A549 (cell line): Measurements from ENCODE around the gene GOLPH3. TPM values are rescaled to one million over a fixed set of nuclear protein-coding genes. Genes with fewer than 3 reads are reported as not detected.

Source experiments
- ATAC-seq, 2 experiments: fragments of 200-7000 bp in 1 of 2; fragments of >200 bp in 1 of 2; cut with Nextera tagmentation in 1 of 2; cut with Tn5 transposase in 1 of 2; 3 replicates each; pipeline versions ENCODE4 v1.8.0 to v1.9.1; 2018 to 2020; ENCODE audit warnings: mild to moderate bottlenecking in 1 of 2, moderate library complexity in 1 of 2
- CTCF ChIA-PET: fragments of 300-600 bp; sonication (Branson Sonifier 250); formaldehyde crosslinking; extraction: SDS; loops from one replicate; lab custom pipeline; 2021; ENCODE audit warnings: antibody characterized with exemption, inconsistent platforms; lab: Yijun Ruan, JAX
- POLR2A ChIA-PET: fragments of 350-600 bp; formaldehyde crosslinking; extraction: SDS; loops from one replicate; lab custom pipeline; 2021; ENCODE audit warnings: antibody characterized with exemption, inconsistent platforms; lab: Yijun Ruan, JAX
- DNase-seq, 2 experiments: peaks; one replicate each; pipeline versions ENCODE4 v3.0.0 to v3.0.0-alpha.2; 2011 to 2016; ENCODE audit warnings: low read depth in 1 of 2, low spot score in 1 of 2
- FAIRE-seq: peaks from 2 replicates; lab custom pipeline; 2011; peaks lifted over from hg19 to GRCh38; lab: Jason Lieb, UNC
- H3K27ac ChIP-seq, 2 experiments: fragments of >200 bp; sonication (Bioruptor Twin); formaldehyde crosslinking; 3 replicates each; pipeline ENCODE4 v1.5.1; 2016 to 2017
- H3K4me1 ChIP-seq: fragments of >200 bp; sonication (Bioruptor Twin); formaldehyde crosslinking; 3 replicates; pipeline ENCODE4 v1.6.1; 2016
- H3K4me2 ChIP-seq: fragments of >200 bp; sonication (Bioruptor Twin); formaldehyde crosslinking; 3 replicates; pipeline ENCODE4 v1.6.1; 2016
- H3K4me3 ChIP-seq: fragments of >200 bp; sonication (Bioruptor Twin); formaldehyde crosslinking; 3 replicates; pipeline ENCODE4 v1.5.1; 2016
- H3K9me3 ChIP-seq: fragments of >200 bp; sonication (Bioruptor Twin); formaldehyde crosslinking; 3 replicates; pipeline ENCODE4 v1.6.1; 2016
- BHLHE40 ChIP-seq: IDR thresholded peaks from 2 replicates; pipeline ENCODE4 v1.6.1; 2012; ENCODE audit warnings: low read depth, low read length, inconsistent platforms
- CBX2 ChIP-seq: fragments of 200-600 bp; sonication (generic); IDR thresholded peaks from 2 replicates; pipeline ENCODE4 v1.6.1; 2016; ENCODE audit warnings: low read depth, mild to moderate bottlenecking, borderline replicate concordance
- CBX8 ChIP-seq: fragments of 200-600 bp; sonication (generic); IDR thresholded peaks from 2 replicates; pipeline ENCODE4 v1.6.1; 2016
- CEBPB ChIP-seq, 2 experiments: fragments of >200 bp in 1 of 2; sonication (Bioruptor Twin) in 1 of 2; formaldehyde crosslinking in 1 of 2; IDR thresholded peaks; 2 replicates each; pipeline ENCODE4 v1.6.1; 2012 to 2016
- CHD2 ChIP-seq: fragments of 150-350 bp; IDR thresholded peaks from 2 replicates; pipeline ENCODE4 v1.6.1; 2014; ENCODE audit warnings: low read length; ENCODE audit not compliant: partially characterized antibody
- EHMT2 ChIP-seq: fragments of 200-600 bp; sonication (generic); IDR thresholded peaks from 2 replicates; pipeline ENCODE4 v1.6.1; 2016; ENCODE audit warnings: antibody characterized with exemption, low read depth, mild to moderate bottlenecking, moderate library complexity
- ELK1 ChIP-seq: fragments of 150-350 bp; IDR thresholded peaks from 2 replicates; pipeline ENCODE4 v1.6.1; 2014; ENCODE audit warnings: low read depth, mild to moderate bottlenecking, low read length
- GATA3 ChIP-seq: IDR thresholded peaks from 2 replicates; pipeline ENCODE4 v1.6.1; 2012; ENCODE audit warnings: borderline replicate concordance
- HEYL ChIP-seq: fragments of 250-450 bp; sonication (Bioruptor Pico); IDR thresholded peaks from 2 replicates; pipeline ENCODE4 v1.8.0; 2021; ENCODE audit warnings: mild to moderate bottlenecking, moderate library complexity
- HOXA7 ChIP-seq: fragments of 250-450 bp; sonication (Bioruptor Pico); IDR thresholded peaks from 2 replicates; pipeline ENCODE4 v1.5.0; 2020; ENCODE audit warnings: mild to moderate bottlenecking, moderate library complexity
- JUN ChIP-seq, 2 experiments: fragments of >200 bp; sonication (Bioruptor Twin); formaldehyde crosslinking; IDR thresholded peaks; 2 replicates in 1 of 2; 3 replicates in 1 of 2; pipeline ENCODE4 v1.6.1; 2016 to 2017
- KDM1A ChIP-seq: fragments of 200-600 bp; sonication (generic); IDR thresholded peaks from 2 replicates; pipeline ENCODE4 v1.6.1; 2016; ENCODE audit warnings: low read depth, mild to moderate bottlenecking
- KDM5A ChIP-seq: fragments of 200-600 bp; sonication (generic); IDR thresholded peaks from 2 replicates; pipeline ENCODE4 v1.6.1; 2016; ENCODE audit warnings: antibody characterized with exemption, mild to moderate bottlenecking
- MAZ ChIP-seq: fragments of 150-350 bp; IDR thresholded peaks from 2 replicates; pipeline ENCODE4 v1.6.1; 2014; ENCODE audit warnings: antibody characterized with exemption, low read depth, low read length, borderline replicate concordance
- PHF8 ChIP-seq: fragments of 200-600 bp; sonication (generic); IDR thresholded peaks from 2 replicates; pipeline ENCODE4 v1.6.1; 2016; ENCODE audit warnings: low read depth, mild to moderate bottlenecking, antibody characterized with exemption, moderate library complexity, borderline replicate concordance
- RNF2 ChIP-seq: fragments of 200-600 bp; sonication (generic); IDR thresholded peaks from 2 replicates; pipeline ENCODE4 v1.6.1; 2016; ENCODE audit warnings: low read depth, mild to moderate bottlenecking, antibody characterized with exemption, moderate library complexity, borderline replicate concordance
- SREBF2 ChIP-seq: fragments of 450-650 bp; IDR thresholded peaks from 2 replicates; pipeline ENCODE4 v1.6.1; 2014; ENCODE audit warnings: mild to moderate bottlenecking, moderate library complexity
- TFCP2L1 ChIP-seq: fragments of 250-450 bp; sonication (Bioruptor Pico); IDR thresholded peaks from 2 replicates; pipeline ENCODE4 v1.5.0; 2021; ENCODE audit warnings: mild to moderate bottlenecking
- ZFP36 ChIP-seq: fragments of 450-650 bp; IDR thresholded peaks from 2 replicates; pipeline ENCODE4 v1.6.1; 2014; ENCODE audit warnings: borderline replicate concordance; ENCODE audit not compliant: partially characterized antibody
- ZSCAN20 ChIP-seq: fragments of 250-450 bp; sonication (Bioruptor Pico); IDR thresholded peaks from 2 replicates; pipeline ENCODE4 v1.8.0; 2022; ENCODE audit warnings: mild to moderate bottlenecking, moderate library complexity
- WGBS: methylation state at CpG from one replicate; pipeline ENCODE4 v1.1.6; 2017; ENCODE audit errors: missing lambda C conversion rate; 5-methylcytosine and 5-hydroxymethylcytosine counted together
- polyA plus RNA-seq, 4 experiments: library from polyadenylated mRNA; depleted of rRNA in 3 of 4; stranded (reverse); fragments of >200 nt; fragmentation: RNase III in 1 of 4; extraction: RNeasy Plus Mini Kit Qiagen cat#74134 plus additional on column Dnase treatment in 1 of 4; gene quantifications; 2 replicates in 3 of 4; 3 replicates in 1 of 4; pipeline ENCODE4 v1.2.3, GENCODE V29; 2011 to 2017
- TF ChIP-seq, protein P1 (sequence below): fragments of 250-450 bp; sonication (Bioruptor Pico); IDR thresholded peaks from 2 replicates; pipeline ENCODE4 v1.5.0; 2020; ENCODE audit warnings: low read depth, mild to moderate bottlenecking, moderate library complexity
- TF ChIP-seq, protein P2 (sequence below): fragments of 450-650 bp; IDR thresholded peaks from 2 replicates; pipeline ENCODE4 v1.6.1; 2014; ENCODE audit warnings: antibody characterized with exemption
- TF ChIP-seq, protein P3 (sequence below): fragments of 200-600 bp; sonication (generic); IDR thresholded peaks from 2 replicates; pipeline ENCODE4 v1.6.1; 2016; ENCODE audit warnings: antibody characterized with exemption, mild to moderate bottlenecking, moderate library complexity

The GOLPH3 gene
- polyA plus RNA-seq, 2 of the 4 experiments (the other 2 are of a cell fraction) = 57.8 to 78.7 TPM

- Histone ChIP-seq H3K4me3 (no peak overlapping the region), H3K4me2 (no peak overlapping the region), H3K4me1 (no peaks in the 10 kb centered on the region)
- 88% methylated on average over 4 of the region's 4 CpGs for WGBS
- ChIA-PET POLR2A (no interaction called here), CTCF (interaction anchor here (0.6 to 2.7 kb wide), 6 partner anchors 13 to 1106 kb away, joined by 3 to 12 read pairs (median 4); no protein-coding TSS in a partner anchor)
- ATAC-seq (no peak), FAIRE-seq (no peak), DNase-seq (no peak)
- TF ChIP-seq RNF2 (no peak), JUN (IDR thresholded peaks at IDR 0.05) (no peak), CBX8 (no peak), GATA3 (no peak), HOXA7 (no peak), HEYL (CRISPR knock-in tag) (no peak), BHLHE40 (no peak), CHD2 (no peak), KDM1A (no peak), ELK1 (no peak)
- TF ChIP-seq, protein P1, sequence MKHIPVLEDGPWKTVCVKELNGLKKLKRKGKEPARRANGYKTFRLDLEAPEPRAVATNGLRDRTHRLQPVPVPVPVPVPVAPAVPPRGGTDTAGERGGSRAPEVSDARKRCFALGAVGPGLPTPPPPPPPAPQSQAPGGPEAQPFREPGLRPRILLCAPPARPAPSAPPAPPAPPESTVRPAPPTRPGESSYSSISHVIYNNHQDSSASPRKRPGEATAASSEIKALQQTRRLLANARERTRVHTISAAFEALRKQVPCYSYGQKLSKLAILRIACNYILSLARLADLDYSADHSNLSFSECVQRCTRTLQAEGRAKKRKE = no peak
- TF ChIP-seq, all 56 proteins: peak for 0
- Histone ChIP-seq H3K27ac (no peak overlapping the region), H3K9me3 (no peaks in the 10 kb centered on the region)
Measured at GRCh38 chr5:32108167-32108566, 66.0 kb downstream of the GOLPH3 start.

DNA sequence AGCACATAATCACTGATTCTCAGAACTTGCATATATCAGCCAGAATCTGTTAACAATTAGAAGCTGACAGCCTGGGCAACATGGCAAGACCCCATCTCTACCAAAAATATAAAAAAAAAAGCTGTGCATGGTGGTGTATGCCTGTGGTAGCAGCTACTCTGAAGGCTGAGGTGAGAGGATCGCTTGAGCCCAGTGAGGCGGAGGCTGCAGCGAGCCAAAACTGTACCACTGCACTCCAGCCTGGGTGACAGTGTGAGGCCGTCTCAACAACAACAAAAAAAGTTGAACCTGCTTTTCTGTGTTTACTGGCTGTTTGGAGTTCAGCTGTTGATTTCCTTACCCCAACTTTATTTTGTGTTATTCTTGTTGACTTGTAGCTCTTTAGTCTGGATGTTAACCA is 66.8 kb downstream of the GOLPH3 start:
- no peak for TF ChIP-seq ELK1
- no peak for TF ChIP-seq ZSCAN20
- TF ChIP-seq JUN (IDR thresholded peaks at IDR 0.05) = no peak
- TF ChIP-seq, protein P2, sequence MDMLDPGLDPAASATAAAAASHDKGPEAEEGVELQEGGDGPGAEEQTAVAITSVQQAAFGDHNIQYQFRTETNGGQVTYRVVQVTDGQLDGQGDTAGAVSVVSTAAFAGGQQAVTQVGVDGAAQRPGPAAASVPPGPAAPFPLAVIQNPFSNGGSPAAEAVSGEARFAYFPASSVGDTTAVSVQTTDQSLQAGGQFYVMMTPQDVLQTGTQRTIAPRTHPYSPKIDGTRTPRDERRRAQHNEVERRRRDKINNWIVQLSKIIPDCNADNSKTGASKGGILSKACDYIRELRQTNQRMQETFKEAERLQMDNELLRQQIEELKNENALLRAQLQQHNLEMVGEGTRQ = no peak
- no peak for TF ChIP-seq MAZ
- no peak for TF ChIP-seq SREBF2
- TF ChIP-seq CBX8 = no peak
- TF ChIP-seq TFCP2L1 (CRISPR knock-in tag) = no peak
- TF ChIP-seq EHMT2 = no peak
- TF ChIP-seq CBX2 = no peak
- no peak for TF ChIP-seq CEBPB (IDR thresholded peaks at IDR 0.05)
- no peak for TF ChIP-seq KDM1A
- no peak for ATAC-seq
- H3K4me1 ChIP-seq = no peaks in the 10 kb centered on the region

GRCh38 chr5:32103521-32103920 is 70.6 kb downstream of the GOLPH3 start:
- Histone ChIP-seq H3K9me3 (no peaks in the 10 kb centered on the region), H3K27ac (no peak overlapping the region), H3K4me2 (no peak overlapping the region), H3K4me3 (no peak overlapping the region), H3K4me1 (no peaks in the 10 kb centered on the region)
- DNase-seq (no peak), FAIRE-seq (no peak), ATAC-seq (no peak)
- whole genome bisulfite sequencing = 92% methylated on average over 12 of the region's 12 CpGs
- TF ChIP-seq PHF8 (no peak), KDM5A (no peak), ZFP36 (no peak)
- TF ChIP-seq, protein P3, sequence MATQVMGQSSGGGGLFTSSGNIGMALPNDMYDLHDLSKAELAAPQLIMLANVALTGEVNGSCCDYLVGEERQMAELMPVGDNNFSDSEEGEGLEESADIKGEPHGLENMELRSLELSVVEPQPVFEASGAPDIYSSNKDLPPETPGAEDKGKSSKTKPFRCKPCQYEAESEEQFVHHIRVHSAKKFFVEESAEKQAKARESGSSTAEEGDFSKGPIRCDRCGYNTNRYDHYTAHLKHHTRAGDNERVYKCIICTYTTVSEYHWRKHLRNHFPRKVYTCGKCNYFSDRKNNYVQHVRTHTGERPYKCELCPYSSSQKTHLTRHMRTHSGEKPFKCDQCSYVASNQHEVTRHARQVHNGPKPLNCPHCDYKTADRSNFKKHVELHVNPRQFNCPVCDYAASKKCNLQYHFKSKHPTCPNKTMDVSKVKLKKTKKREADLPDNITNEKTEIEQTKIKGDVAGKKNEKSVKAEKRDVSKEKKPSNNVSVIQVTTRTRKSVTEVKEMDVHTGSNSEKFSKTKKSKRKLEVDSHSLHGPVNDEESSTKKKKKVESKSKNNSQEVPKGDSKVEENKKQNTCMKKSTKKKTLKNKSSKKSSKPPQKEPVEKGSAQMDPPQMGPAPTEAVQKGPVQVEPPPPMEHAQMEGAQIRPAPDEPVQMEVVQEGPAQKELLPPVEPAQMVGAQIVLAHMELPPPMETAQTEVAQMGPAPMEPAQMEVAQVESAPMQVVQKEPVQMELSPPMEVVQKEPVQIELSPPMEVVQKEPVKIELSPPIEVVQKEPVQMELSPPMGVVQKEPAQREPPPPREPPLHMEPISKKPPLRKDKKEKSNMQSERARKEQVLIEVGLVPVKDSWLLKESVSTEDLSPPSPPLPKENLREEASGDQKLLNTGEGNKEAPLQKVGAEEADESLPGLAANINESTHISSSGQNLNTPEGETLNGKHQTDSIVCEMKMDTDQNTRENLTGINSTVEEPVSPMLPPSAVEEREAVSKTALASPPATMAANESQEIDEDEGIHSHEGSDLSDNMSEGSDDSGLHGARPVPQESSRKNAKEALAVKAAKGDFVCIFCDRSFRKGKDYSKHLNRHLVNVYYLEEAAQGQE = no peak
- ChIA-PET POLR2A (no interaction called here), CTCF (interaction anchor here (2.1 kb wide), 1 partner anchor 11 kb away, joined by 5 read pairs; no protein-coding TSS in a partner anchor)

More for the DNA sequence above, 66.8 kb downstream of the GOLPH3 start:
- FAIRE-seq (no peak), DNase-seq (no peak)
- no peak overlapping the region for H3K4me3 ChIP-seq
- WGBS = 94% methylated on average over 4 of the region's 4 CpGs
- ChIA-PET CTCF (interaction anchor here (0.6 to 2.7 kb wide), 4 partner anchors 11 to 299 kb away, joined by 3 to 12 read pairs (median 4); no protein-coding TSS in a partner anchor), POLR2A (no interaction called here)
- no peak overlapping the region for H3K4me2 ChIP-seq
- H3K9me3 ChIP-seq = no peaks in the 10 kb centered on the region
- no peak overlapping the region for H3K27ac ChIP-seq
